ENCODE measurements around the gene TMEM92. TPM values are rescaled to one million over a fixed set of nuclear protein-coding genes. Genes with fewer than 3 reads are reported as not detected.

The TMEM92 gene
- total RNA-seq, 2 experiments from 2014 or later: not detected

GRCh38 chr17:50264263-50265113 is 9.8 kb upstream of the TMEM92 start:
- no peak for ATAC-seq
- Mint-ChIP-seq H3K9me3 (ENCODE audit: insufficient read depth) (no peaks in the 10 kb centered on the region), H3K27me3 (ENCODE audit: low read depth) (peaks cover 13% of the 10 kb centered on the region), H3K36me3 (ENCODE audit: low read depth) (no peaks in the 10 kb centered on the region), H3K27ac (no peak overlapping the region), H3K4me1 (ENCODE audit: low read depth) (no peaks in the 10 kb centered on the region), H3K4me3 (no peak overlapping the region)
- CTCF ChIA-PET: no interaction called here
- POLR2A ChIA-PET: interaction anchor here (0.6 kb wide), 1 partner anchor 8 kb away, joined by 3 read pairs; no protein-coding TSS in a partner anchor
- DNase-seq: no peak

GRCh38 chr17:50265212-50265611 is 9.1 kb upstream of the TMEM92 start:
- no peak for ATAC-seq
- CTCF ChIA-PET: interaction anchor here (1.4 to 12.6 kb wide), 3 partner anchors 9 to 96 kb away, joined by 4 to 191 read pairs (median 4); partner anchors contain the start of genes COL1A1 and TMEM92
- H3K27me3 Mint-ChIP-seq (ENCODE audit: low read depth): peaks cover 13% of the 10 kb centered on the region

GRCh38 chr17:50265690-50266315 is 8.5 kb upstream of the TMEM92 start:
- no peak overlapping the region for H3K27ac Mint-ChIP-seq
- DNase-seq: no peak
- no peaks in the 10 kb centered on the region for H3K4me1 Mint-ChIP-seq (ENCODE audit: low read depth)
- H3K36me3 Mint-ChIP-seq (ENCODE audit: low read depth): no peaks in the 10 kb centered on the region
- no peak overlapping the region for H3K4me3 Mint-ChIP-seq
- H3K9me3 Mint-ChIP-seq (ENCODE audit: insufficient read depth): no peaks in the 10 kb centered on the region
- CTCF ChIA-PET: interaction anchor here (1.4 to 12.6 kb wide), 3 partner anchors 9 to 96 kb away, joined by 4 to 191 read pairs (median 4); partner anchors contain the start of genes COL1A1 and TMEM92
- no peak for ATAC-seq
- peaks cover 13% of the 10 kb centered on the region for H3K27me3 Mint-ChIP-seq (ENCODE audit: low read depth)
- POLR2A ChIA-PET: no interaction called here

More at GRCh38 chr17:50265212-50265611, 9.1 kb upstream of the TMEM92 start:
- Mint-ChIP-seq H3K4me1 (ENCODE audit: low read depth) (no peaks in the 10 kb centered on the region), H3K4me3 (no peak overlapping the region), H3K36me3 (ENCODE audit: low read depth) (no peaks in the 10 kb centered on the region), H3K27ac (no peak overlapping the region), H3K9me3 (ENCODE audit: insufficient read depth) (no peaks in the 10 kb centered on the region)
- POLR2A ChIA-PET: no interaction called here
- no peak for DNase-seq

GRCh38 chr17:50266384-50267073 is 7.7 kb upstream of the TMEM92 start:
- no peaks in the 10 kb centered on the region for H3K36me3 Mint-ChIP-seq (ENCODE audit: low read depth)
- POLR2A ChIA-PET: no interaction called here

GRCh38 chr17:50267074-50267841 is 7.0 kb upstream of the TMEM92 start:
- H3K27me3 Mint-ChIP-seq (ENCODE audit: low read depth): peaks cover 13% of the 10 kb centered on the region
- H3K4me3 Mint-ChIP-seq: no peak overlapping the region
- H3K27ac Mint-ChIP-seq: no peak overlapping the region
- no peaks in the 10 kb centered on the region for H3K9me3 Mint-ChIP-seq (ENCODE audit: insufficient read depth)
- no peaks in the 10 kb centered on the region for H3K4me1 Mint-ChIP-seq (ENCODE audit: low read depth)
- POLR2A ChIA-PET: interaction anchor here (0.7 kb wide), 1 partner anchor 58 kb away, joined by 3 read pairs; no protein-coding TSS in a partner anchor
- CTCF ChIA-PET: interaction anchor here (1.1 to 12.6 kb wide), 4 partner anchors 31 to 99 kb away, joined by 3 to 191 read pairs (median 4); partner anchors contain the start of gene COL1A1
- DNase-seq (no peak), ATAC-seq (no peak)
- no peaks in the 10 kb centered on the region for H3K36me3 Mint-ChIP-seq (ENCODE audit: low read depth)

More at GRCh38 chr17:50266384-50267073, 7.7 kb upstream of the TMEM92 start:
- no peak for DNase-seq
- Mint-ChIP-seq H3K9me3 (ENCODE audit: insufficient read depth) (no peaks in the 10 kb centered on the region), H3K4me3 (no peak overlapping the region), H3K27me3 (ENCODE audit: low read depth) (peaks cover 13% of the 10 kb centered on the region), H3K27ac (no peak overlapping the region), H3K4me1 (ENCODE audit: low read depth) (no peaks in the 10 kb centered on the region)
- CTCF ChIA-PET: interaction anchor here (1.1 to 12.6 kb wide), 4 partner anchors 8 to 98 kb away, joined by 3 to 191 read pairs (median 4); partner anchors contain the start of genes COL1A1 and TMEM92
- ATAC-seq: no peak

GRCh38 chr17:50268026-50268425 is 6.2 kb upstream of the TMEM92 start:
- H3K27me3 Mint-ChIP-seq (ENCODE audit: low read depth): peaks cover 16% of the 10 kb centered on the region
- H3K36me3 Mint-ChIP-seq (ENCODE audit: low read depth): no peaks in the 10 kb centered on the region
- ChIA-PET POLR2A (interaction anchor here (0.7 kb wide), 1 partner anchor 59 kb away, joined by 3 read pairs; no protein-coding TSS in a partner anchor), CTCF (interaction anchor here (0.7 to 12.6 kb wide), 5 partner anchors 30 to 173 kb away, joined by 3 to 191 read pairs (median 3); partner anchors contain the start of gene COL1A1)
- DNase-seq (no peak), ATAC-seq (no peak)
- no peak overlapping the region for H3K4me3 Mint-ChIP-seq
- H3K4me1 Mint-ChIP-seq (ENCODE audit: low read depth): peaks cover 6% of the 10 kb centered on the region
- no peaks in the 10 kb centered on the region for H3K9me3 Mint-ChIP-seq (ENCODE audit: insufficient read depth)
- H3K27ac Mint-ChIP-seq: no peak overlapping the region

GRCh38 chr17:50268743-50269275 is 5.5 kb upstream of the TMEM92 start:
- H3K27me3 Mint-ChIP-seq (ENCODE audit: low read depth): peaks cover 11% of the 10 kb centered on the region
- H3K27ac Mint-ChIP-seq: no peak overlapping the region
- ATAC-seq (no peak), DNase-seq (no peak)
- no peaks in the 10 kb centered on the region for H3K9me3 Mint-ChIP-seq (ENCODE audit: insufficient read depth)
- ChIA-PET CTCF (interaction anchor here (0.7 to 12.6 kb wide), 8 partner anchors 9 to 174 kb away, joined by 3 to 191 read pairs (median 4); partner anchors contain the start of gene COL1A1), POLR2A (no interaction called here)
- no peak overlapping the region for H3K4me3 Mint-ChIP-seq
- H3K36me3 Mint-ChIP-seq (ENCODE audit: low read depth): no peaks in the 10 kb centered on the region
- peaks cover 9% of the 10 kb centered on the region for H3K4me1 Mint-ChIP-seq (ENCODE audit: low read depth)

- ChIA-PET POLR2A (no interaction called here), CTCF (interaction anchor here (0.7 to 12.6 kb wide), 12 partner anchors 8 to 108 kb away, joined by 3 to 191 read pairs (median 4); partner anchors contain the start of gene COL1A1)
- Mint-ChIP-seq H3K4me1 (ENCODE audit: low read depth) (peaks cover 18% of the 10 kb centered on the region), H3K27ac (no peak overlapping the region), H3K9me3 (ENCODE audit: insufficient read depth) (no peaks in the 10 kb centered on the region), H3K27me3 (ENCODE audit: low read depth) (peaks cover 18% of the 10 kb centered on the region), H3K36me3 (ENCODE audit: low read depth) (no peaks in the 10 kb centered on the region), H3K4me3 (no peak overlapping the region)
- ATAC-seq: peak; percentile 82
- DNase-seq: peak; percentile 80
Observed at GRCh38 chr17:50269477-50270434, 4.5 kb upstream of the TMEM92 start.

- H3K9me3 Mint-ChIP-seq (ENCODE audit: insufficient read depth): no peaks in the 10 kb centered on the region
- H3K27me3 Mint-ChIP-seq (ENCODE audit: low read depth): peaks cover 24% of the 10 kb centered on the region
- POLR2A ChIA-PET: no interaction called here
- no peaks in the 10 kb centered on the region for H3K36me3 Mint-ChIP-seq (ENCODE audit: low read depth)
- no peak overlapping the region for H3K4me3 Mint-ChIP-seq
- DNase-seq (no peak), ATAC-seq (peak; percentile 19)
- CTCF ChIA-PET: interaction anchor here (1.3 to 12.6 kb wide), 8 partner anchors 21 to 101 kb away, joined by 4 to 191 read pairs (median 10); partner anchors contain the start of gene COL1A1
- peaks cover 19% of the 10 kb centered on the region for H3K4me1 Mint-ChIP-seq (ENCODE audit: low read depth)
- no peak overlapping the region for H3K27ac Mint-ChIP-seq
Observed at GRCh38 chr17:50270435-50271362, 3.6 kb upstream of the TMEM92 start.

Data from activated CD8-positive, alpha-beta T cell treated with anti-CD3 and anti-CD28 coated beads, Interleukin-2, amount 10 ng/mL, durations not matched to agents 7 days and 5 days (primary cell).